ENCODE results near the gene ROMO1. TPM values are rescaled to one million over a fixed set of nuclear protein-coding genes. Genes with fewer than 3 reads are reported as not detected.

The ROMO1 gene
- total RNA-seq, 3 donors from 2014 or later (not counting 1 experiment from before 2014, with no cell fraction given) = 38.3 to 49.7 (median 40.5) TPM

DNA sequence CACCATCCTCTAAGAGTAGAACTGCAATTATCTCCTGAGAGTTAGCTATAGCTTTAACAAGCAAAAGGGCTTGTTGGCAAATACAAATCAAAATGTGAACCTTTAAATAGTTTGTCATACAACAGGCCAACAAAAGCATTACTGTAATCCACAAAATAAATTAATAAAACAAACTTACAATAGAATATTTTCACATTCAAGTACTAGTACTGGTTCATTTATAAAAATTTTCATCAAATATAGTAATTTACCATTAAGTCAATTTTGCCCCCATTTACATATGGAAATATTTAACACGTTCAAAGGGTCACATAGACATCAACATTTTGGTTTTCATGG is 33.4 kb downstream of the ROMO1 start:
- H3K4me1 ChIP-seq (ENCODE audit: control insufficient read depth, insufficient read depth, low read length) = peaks cover 32% of the 10 kb centered on the region
- no peaks in the 10 kb centered on the region for H3K27me3 Mint-ChIP-seq (ENCODE audit: low read depth in 2 of 2)
- no peak overlapping the region for H3K27ac ChIP-seq (ENCODE audit: low read length)
- H3K4me3 Mint-ChIP-seq = peak overlapping the region; percentile 56
- TF ChIP-seq CTCF (IDR thresholded peaks at IDR 0.05) = no peak
- no peaks in the 10 kb centered on the region for H3K27me3 ChIP-seq (ENCODE audit: control insufficient read depth, insufficient read depth, low read length)
- H3K36me3 ChIP-seq (ENCODE audit: control insufficient read depth, insufficient read depth, low read length) = peaks cover 93% of the 10 kb centered on the region
- peaks cover 52 to 58% of the 10 kb centered on the region in 2 donors for H3K4me1 Mint-ChIP-seq
- no peak for DNase-seq
- intact Hi-C loops (cut with micrococcal nuclease) = no loop called here
- H3K4me3 ChIP-seq (ENCODE audit: low read length) = no peak overlapping the region
- peaks cover 37% of the 10 kb centered on the region for H3K36me3 Mint-ChIP-seq
- H3K27ac Mint-ChIP-seq = peak overlapping the region; percentile 71 to 79
- H3K9me3 Mint-ChIP-seq = no peaks in the 10 kb centered on the region
- ATAC-seq = no peak
- no peaks in the 10 kb centered on the region for H3K9me3 ChIP-seq (ENCODE audit: control insufficient read depth, insufficient read depth, low read length)
- 38% methylated on average over 1 of the region's 1 CpG for WGBS (ENCODE audit: insufficient coverage)

DNA sequence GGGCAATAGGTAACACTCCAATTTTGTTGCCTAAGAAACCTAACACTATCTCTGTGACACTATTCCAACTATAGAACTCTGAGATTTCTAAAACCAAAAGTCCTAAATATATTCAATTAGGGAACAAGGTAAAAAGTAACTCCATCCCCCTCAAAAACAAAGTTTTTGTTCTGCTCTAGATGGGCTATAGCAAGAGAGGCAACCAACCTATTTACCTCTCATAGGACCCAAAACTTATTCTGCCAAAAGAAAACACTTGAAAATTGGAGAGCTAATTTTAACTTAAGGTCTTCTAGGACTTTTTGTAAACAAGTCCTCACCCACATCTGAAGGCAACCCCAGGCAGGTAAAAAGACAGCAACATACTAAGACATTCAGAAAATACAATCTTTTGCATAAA is 35.2 kb downstream of the ROMO1 start:
- Histone ChIP-seq H3K9me3 (ENCODE audit: control insufficient read depth, insufficient read depth, low read length) (no peaks in the 10 kb centered on the region), H3K36me3 (ENCODE audit: control insufficient read depth, insufficient read depth, low read length) (peaks cover 93% of the 10 kb centered on the region), H3K4me3 (ENCODE audit: low read length) (no peak overlapping the region), H3K4me1 (ENCODE audit: control insufficient read depth, insufficient read depth, low read length) (peaks cover 41% of the 10 kb centered on the region), H3K27me3 (ENCODE audit: control insufficient read depth, insufficient read depth, low read length) (no peaks in the 10 kb centered on the region), H3K27ac (ENCODE audit: low read length) (peak overlapping the region; percentile 30)
- DNase-seq = no peak
- no peak for ATAC-seq
- Mint-ChIP-seq H3K9me3 (no peaks in the 10 kb centered on the region), H3K4me3 (peak overlapping the region; percentile 43), H3K27ac (peak overlapping the region; percentile 71 to 79), H3K4me1 (peaks cover 65 to 67% of the 10 kb centered on the region in 2 donors), H3K36me3 (peaks cover 47% of the 10 kb centered on the region), H3K27me3 (ENCODE audit: low read depth in 2 of 2) (no peaks in the 10 kb centered on the region)
- no peak for TF ChIP-seq CTCF (IDR thresholded peaks at IDR 0.05)
- intact Hi-C loops (cut with micrococcal nuclease) = no loop called here

GRCh38 chr20:35734777-35735649 is 35.8 kb downstream of the ROMO1 start:
- Histone ChIP-seq H3K9me3 (ENCODE audit: control insufficient read depth, insufficient read depth, low read length) (no peaks in the 10 kb centered on the region), H3K4me3 (ENCODE audit: low read length) (no peak overlapping the region), H3K4me1 (ENCODE audit: control insufficient read depth, insufficient read depth, low read length) (peaks cover 43% of the 10 kb centered on the region), H3K36me3 (ENCODE audit: control insufficient read depth, insufficient read depth, low read length) (peaks cover 93% of the 10 kb centered on the region), H3K27me3 (ENCODE audit: control insufficient read depth, insufficient read depth, low read length) (no peaks in the 10 kb centered on the region), H3K27ac (ENCODE audit: low read length) (peak overlapping the region; percentile 30)
- Mint-ChIP-seq H3K36me3 (peaks cover 47% of the 10 kb centered on the region), H3K27ac (peak overlapping the region; percentile 71 to 79), H3K9me3 (no peaks in the 10 kb centered on the region), H3K4me1 (peaks cover 65 to 67% of the 10 kb centered on the region in 2 donors), H3K4me3 (peak overlapping the region; percentile 59), H3K27me3 (ENCODE audit: low read depth in 2 of 2) (no peaks in the 10 kb centered on the region)
- 78% methylated on average over 2 of the region's 4 CpGs for WGBS (ENCODE audit: insufficient coverage)
- no peak for DNase-seq
- intact Hi-C loops (cut with micrococcal nuclease) = no loop called here
- TF ChIP-seq CTCF (IDR thresholded peaks at IDR 0.05) = no peak
- ATAC-seq = no peak
